GM12878 (cell line): Measurements from ENCODE around the gene ALPK1. TPM values are rescaled to one million over a fixed set of nuclear protein-coding genes. Genes with fewer than 3 reads are reported as not detected.

Source experiments
- ATF7 ChIP-seq: fragments of 450-650 bp; IDR thresholded peaks from 2 replicates; pipeline ENCODE4 v1.6.1; 2016; ENCODE audit warnings: low read depth, mild to moderate bottlenecking
- CHD1 ChIP-seq: IDR thresholded peaks from 2 replicates; pipeline ENCODE4 v1.6.1; 2012; ENCODE audit warnings: low read depth, low read length, improper control_type of control experiment
- SMAD1 ChIP-seq: fragments of 450-650 bp; IDR thresholded peaks from 2 replicates; pipeline ENCODE4 v1.6.1; 2018; ENCODE audit warnings: mild to moderate bottlenecking, low read depth; ENCODE audit not compliant: partially characterized antibody
- ZNF384 ChIP-seq: IDR thresholded peaks from 2 replicates; pipeline ENCODE4 v1.6.1; 2012; ENCODE audit warnings: low read depth, mild to moderate bottlenecking, low read length, improper control_type of control experiment, borderline replicate concordance
- polyA plus RNA-seq, 11 experiments: library from polyadenylated mRNA; depleted of rRNA in 4 of 11; unstranded in 6 of 11; stranded (reverse) in 5 of 11; fragments of >200 nt; fragmentation: Nextera tagmentation in 4 of 11; fragmentation: Illumina TruSeq in 1 of 11; extraction: Ambion mirVana in 4 of 11; extraction: Trizol in 1 of 11; gene quantifications; 1 replicate in 1 of 11; 2 replicates in 10 of 11; pipeline versions ENCODE4 v1.2.1 to v1.2.3, GENCODE V29; 2011 to 2016; ENCODE audit warnings: inconsistent platforms in 2 of 11, missing spikeins in 2 of 11, low read depth in 1 of 11
- total RNA-seq, 4 experiments: library from RNA; depleted of rRNA in 3 of 4; stranded (reverse); fragments of >200 nt in 3 of 4; fragmentation: Illumina TruSeq in 1 of 4; extraction: Trizol in 1 of 4; gene quantifications; 2 replicates each; pipeline versions ENCODE4 v1.2.1 to v1.2.3, GENCODE V29; 2013 to 2021
- TF ChIP-seq, protein P1 (sequence below): fragments of 450-650 bp; IDR thresholded peaks from 2 replicates; pipeline ENCODE4 v1.6.1; 2016; ENCODE audit warnings: mild to moderate bottlenecking
- TF ChIP-seq, protein P2 (sequence below): fragments of 450-650 bp; IDR thresholded peaks from 2 replicates; pipeline ENCODE4 v1.6.1; 2018; ENCODE audit warnings: mild to moderate bottlenecking, low read depth, moderate library complexity; ENCODE audit not compliant: partially characterized antibody
- TF ChIP-seq, protein P3 (sequence below): IDR thresholded peaks from 2 replicates; pipeline ENCODE4 v1.6.1; 2011; ENCODE audit warnings: low read depth, low read length, improper control_type of control experiment, borderline replicate concordance

ALPK1 gene
- total and polyA plus RNA-seq, 10 of the 15 experiments (the other 5 are each of a cell fraction or from before 2014, with no cell fraction given): 8.5 to 32.3 (median 22.6) TPM

DNA sequence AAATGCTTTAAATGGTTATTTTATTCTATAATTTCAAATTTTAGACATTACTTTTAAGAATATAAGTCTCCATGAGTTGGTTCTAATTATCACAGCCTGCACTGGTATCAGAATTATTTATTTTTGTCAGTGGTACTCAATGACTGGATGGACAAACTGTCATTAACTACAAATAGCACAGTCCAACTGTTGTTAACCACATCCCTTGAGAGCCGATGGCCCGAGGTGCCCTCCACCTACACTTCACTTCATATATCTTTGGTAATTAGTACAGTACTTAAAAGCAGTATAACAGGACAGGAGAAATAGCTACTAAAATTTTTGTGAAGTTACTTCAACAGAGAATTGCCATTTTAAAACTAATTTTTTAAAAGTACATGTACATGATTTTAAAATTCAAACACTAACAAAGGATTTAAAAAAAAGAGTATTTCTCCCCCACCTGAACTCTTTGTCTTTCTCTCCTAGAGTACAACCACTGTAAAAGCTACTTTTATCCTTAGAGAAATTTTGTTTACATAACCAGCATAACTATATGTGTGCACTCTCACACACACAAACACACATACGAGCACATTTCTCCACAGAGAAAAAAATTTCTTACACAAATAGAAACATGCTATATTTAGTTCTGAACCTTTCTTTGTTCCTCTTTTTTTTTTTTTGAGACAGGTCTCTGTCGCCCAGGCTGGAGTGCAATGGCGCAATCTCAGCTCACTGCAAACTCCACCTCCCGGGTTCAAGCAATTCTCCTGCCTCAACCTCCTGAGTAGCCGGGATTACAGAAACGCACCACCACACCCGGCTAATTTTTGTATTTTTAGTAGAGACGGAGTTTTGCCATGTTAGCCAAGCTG, 17.9 kb upstream of the ALPK1 start (continued):
- TF ChIP-seq, protein P1, sequence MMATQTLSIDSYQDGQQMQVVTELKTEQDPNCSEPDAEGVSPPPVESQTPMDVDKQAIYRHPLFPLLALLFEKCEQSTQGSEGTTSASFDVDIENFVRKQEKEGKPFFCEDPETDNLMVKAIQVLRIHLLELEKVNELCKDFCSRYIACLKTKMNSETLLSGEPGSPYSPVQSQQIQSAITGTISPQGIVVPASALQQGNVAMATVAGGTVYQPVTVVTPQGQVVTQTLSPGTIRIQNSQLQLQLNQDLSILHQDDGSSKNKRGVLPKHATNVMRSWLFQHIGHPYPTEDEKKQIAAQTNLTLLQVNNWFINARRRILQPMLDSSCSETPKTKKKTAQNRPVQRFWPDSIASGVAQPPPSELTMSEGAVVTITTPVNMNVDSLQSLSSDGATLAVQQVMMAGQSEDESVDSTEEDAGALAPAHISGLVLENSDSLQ: peak; percentile 58; the same call in 1 of the 2 replicates
- TF ChIP-seq, protein P2, sequence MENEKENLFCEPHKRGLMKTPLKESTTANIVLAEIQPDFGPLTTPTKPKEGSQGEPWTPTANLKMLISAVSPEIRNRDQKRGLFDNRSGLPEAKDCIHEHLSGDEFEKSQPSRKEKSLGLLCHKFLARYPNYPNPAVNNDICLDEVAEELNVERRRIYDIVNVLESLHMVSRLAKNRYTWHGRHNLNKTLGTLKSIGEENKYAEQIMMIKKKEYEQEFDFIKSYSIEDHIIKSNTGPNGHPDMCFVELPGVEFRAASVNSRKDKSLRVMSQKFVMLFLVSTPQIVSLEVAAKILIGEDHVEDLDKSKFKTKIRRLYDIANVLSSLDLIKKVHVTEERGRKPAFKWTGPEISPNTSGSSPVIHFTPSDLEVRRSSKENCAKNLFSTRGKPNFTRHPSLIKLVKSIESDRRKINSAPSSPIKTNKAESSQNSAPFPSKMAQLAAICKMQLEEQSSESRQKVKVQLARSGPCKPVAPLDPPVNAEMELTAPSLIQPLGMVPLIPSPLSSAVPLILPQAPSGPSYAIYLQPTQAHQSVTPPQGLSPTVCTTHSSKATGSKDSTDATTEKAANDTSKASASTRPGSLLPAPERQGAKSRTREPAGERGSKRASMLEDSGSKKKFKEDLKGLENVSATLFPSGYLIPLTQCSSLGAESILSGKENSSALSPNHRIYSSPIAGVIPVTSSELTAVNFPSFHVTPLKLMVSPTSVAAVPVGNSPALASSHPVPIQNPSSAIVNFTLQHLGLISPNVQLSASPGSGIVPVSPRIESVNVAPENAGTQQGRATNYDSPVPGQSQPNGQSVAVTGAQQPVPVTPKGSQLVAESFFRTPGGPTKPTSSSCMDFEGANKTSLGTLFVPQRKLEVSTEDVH: peak; percentile 43
- TF ChIP-seq CHD1 (no peak), ZNF384 (peak; percentile 92), SMAD1 (no peak), ATF7 (peak; percentile 69)
- TF ChIP-seq, protein P3, sequence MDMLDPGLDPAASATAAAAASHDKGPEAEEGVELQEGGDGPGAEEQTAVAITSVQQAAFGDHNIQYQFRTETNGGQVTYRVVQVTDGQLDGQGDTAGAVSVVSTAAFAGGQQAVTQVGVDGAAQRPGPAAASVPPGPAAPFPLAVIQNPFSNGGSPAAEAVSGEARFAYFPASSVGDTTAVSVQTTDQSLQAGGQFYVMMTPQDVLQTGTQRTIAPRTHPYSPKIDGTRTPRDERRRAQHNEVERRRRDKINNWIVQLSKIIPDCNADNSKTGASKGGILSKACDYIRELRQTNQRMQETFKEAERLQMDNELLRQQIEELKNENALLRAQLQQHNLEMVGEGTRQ: no peak
